HG03103 (cell line): ENCODE measurements around the gene SLX1A.
"Not testable (repeated sequence)": the region's sequence is repeated elsewhere in the genome, so short reads cannot be mapped to it uniquely, and the experiment has no call there.

Source experiments
- ATAC-seq: cut with Tn5 transposase; IDR thresholded peaks from one replicate; pipeline ENCODE4 v1.9.1; 2021; ENCODE audit warnings: low read depth; ENCODE audit not compliant: unreplicated experiment

Gene SLX1A

DNA sequence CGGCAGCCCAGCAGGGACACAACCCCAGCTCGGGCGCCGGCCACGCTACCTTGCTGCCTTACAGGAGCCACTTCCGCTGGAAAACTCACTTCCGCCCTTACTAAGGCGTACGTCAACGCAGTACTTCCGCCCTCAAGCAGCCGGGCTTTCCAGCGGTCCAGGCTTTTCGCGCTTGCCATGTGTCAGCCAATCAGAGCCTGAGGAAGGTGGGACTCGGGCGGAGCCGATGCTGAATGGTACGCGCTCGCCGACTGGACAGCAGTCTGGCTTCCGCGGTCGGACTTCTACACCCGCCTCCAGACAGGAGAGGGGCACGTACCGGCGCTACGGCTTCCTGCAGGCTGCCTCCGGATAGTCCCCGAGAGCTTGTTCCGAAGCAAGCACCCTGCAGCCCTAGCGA is at the start of gene SLX1A, which contains the start of gene BOLA2B:
TSS of gene SLX1A (plus strand) at position 261 of the 400 bp plus-strand sequence. CDS start 210 bp downstream, outside the sequence.
TSS of gene BOLA2B (minus strand) at position 52 of the 400 bp plus-strand sequence. CDS start 71 bp downstream, outside the sequence.
- ATAC-seq = peak; percentile 82

DNA sequence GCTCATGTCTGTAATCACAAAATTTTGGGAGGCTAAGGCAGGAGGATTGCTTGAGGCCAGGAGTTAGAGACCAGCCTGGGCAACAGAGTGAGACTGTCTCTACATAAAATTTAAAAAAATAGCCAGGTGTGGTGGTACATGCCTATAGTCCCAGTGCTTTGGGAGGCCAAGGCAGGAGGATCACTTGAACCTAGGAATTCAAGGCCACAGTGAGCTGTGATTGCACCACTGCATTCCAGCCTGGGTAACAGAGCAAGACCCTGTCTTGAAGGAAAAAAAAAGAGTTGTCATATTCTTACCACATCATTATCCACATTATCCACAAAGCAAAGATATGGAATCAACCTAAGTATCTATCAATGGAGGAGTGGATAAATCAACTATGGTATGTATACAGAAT is 49.7 kb upstream of the SLX1A start:
- ATAC-seq = no peak

DNA sequence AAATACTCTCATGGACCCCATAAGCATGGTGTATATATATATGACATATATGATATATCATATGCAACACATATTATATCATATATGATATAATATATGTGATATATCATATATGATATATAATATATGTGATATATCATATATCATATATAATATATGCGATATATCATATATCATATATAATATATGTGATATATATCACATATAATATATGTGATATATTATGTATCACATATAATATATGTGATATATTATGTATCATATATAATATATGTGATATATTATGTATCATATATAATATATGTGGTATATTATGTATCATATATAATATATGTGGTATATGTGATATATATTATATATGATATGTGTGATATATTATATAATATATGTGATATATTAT is 48.8 kb upstream of the SLX1A start:
- ATAC-seq = no peak

DNA sequence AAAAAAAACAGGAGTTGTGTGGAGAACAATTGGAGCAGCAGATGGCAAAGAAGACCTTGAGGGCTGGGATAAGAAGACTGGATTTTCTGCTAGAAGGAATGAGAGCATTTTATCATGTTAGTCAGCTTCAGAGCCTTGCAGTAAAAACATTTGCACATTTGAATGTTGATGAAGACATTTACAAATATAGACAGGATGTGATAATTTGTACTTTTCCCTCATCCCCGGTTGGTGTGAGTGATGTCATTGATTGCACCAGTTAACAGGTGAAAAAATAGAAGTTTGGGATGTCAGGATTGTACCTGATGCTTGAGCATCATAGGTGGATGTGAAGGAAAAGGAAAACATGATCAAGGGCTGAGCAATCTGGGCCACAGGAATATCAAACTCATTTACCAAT is 48.0 kb upstream of the SLX1A start:
- ATAC-seq = no peak

DNA sequence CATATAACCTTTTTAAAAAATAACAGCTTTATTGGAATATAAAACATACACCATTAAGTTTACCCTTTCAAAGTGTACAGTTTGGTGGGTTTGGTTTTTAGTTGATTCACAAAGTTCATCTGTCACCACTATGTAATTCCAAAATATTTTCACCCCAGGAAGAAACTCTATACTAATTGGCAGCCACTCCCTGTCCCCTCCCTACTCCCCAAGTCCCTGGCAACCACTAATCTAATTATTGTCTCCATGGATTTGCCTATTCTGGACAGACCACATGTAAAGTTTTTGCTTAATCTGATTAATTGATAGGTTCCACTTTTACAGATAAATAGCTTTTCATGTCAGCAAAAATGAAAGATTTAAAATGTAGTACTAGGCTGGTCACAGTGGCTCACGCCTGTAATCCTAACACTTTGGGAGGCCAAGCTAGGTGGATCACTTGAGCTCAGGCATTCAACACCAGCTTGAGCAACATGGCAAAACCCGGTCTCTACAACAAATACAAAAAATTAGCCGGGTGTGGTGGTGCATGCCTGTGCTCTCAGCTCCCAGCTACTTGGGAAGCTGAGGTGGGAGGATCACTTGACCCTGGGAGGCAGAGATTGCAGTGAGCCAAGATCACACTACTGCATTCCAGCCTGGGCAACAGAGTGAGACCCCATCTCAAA is 45.7 kb upstream of the SLX1A start:
- no peak for ATAC-seq

DNA sequence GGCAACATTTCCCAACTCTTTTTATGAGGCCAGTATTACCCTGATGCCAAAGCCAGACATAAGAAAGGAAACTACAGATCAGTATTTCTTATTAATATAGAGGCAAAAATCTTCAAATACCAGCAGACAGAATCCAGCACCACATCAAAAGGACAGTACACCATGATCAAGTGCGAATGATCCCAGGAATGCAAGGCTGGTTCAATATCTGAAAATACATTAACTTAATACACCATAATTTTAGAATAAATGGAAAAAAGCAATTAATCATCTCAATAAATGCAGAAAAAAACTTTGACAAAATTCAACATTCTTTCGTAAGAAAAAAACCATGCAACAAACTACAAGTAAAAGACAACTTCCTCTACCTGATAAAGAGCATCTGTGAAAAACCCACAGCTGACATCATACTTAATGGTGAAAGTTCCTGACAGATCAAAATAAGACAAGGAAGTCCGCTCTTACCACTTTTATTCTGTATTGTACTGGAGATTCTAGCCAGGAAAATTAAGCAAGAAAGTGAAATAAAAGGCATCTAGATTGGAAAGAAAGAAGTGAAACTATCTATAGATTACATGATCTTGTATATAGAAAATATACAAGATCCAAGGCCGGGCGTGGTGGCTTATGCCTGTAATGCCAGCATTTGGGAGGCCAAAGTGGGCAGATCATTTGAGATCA is 44.3 kb upstream of the SLX1A start:
- ATAC-seq = no peak

DNA sequence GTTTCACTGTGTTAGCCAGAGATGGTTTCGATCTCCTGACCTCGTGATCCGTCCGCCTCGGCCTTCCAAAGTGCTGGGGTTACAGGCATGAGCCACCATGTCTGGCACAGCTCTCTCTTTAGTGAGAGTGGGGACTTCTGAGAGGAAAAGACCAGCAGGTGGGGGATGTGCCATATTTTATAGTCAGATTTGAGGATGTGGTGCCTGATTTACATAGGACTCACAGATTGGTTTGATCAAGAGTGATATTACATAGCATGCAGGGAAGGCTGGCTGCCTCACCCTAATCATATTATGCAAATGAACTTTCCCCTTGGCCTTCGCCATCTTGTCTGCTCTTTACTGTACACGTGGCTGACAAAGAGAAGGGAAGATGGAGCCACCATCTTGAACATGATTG is 42.6 kb upstream of the SLX1A start:
- ATAC-seq = no peak

DNA sequence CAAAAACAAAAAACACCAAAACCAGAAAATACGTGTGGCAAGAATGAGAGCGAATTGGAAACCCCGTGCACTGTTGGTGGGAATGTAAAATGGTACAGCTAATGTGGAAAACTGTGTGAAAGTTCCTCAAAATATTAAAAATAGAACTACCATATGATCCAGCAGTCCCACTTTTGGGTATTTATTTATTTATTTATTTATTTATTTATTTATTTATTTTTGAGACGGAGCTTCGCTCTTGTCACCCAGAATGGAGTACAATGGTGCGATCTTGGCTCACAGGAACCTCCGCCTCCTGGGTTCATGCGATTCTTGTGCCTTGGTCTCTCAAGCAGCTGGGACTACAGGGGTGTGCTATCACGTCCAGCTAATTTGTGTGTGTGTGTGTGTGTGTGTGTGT is 41.2 kb upstream of the SLX1A start:
- ATAC-seq = no peak

DNA sequence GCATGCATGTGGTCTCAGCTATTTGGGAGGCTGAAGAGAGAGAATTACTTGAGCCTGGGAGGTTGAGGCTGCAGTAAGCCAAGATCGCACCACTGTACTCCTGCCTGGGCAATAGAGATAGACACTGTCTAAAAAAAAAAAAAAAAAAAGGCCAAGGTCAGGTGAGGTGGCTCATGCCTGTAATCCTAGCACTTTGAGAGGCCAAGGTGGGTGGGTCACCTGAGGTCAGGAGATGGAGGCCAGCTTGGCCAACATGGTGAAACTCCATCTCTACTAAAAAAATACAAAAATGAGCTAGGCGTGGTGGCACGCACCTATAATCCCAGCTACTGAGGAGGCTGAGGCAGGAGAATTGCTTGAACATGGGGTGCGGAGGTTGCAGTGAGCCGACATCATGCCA is 38.5 kb upstream of the SLX1A start:
- no peak for ATAC-seq

DNA sequence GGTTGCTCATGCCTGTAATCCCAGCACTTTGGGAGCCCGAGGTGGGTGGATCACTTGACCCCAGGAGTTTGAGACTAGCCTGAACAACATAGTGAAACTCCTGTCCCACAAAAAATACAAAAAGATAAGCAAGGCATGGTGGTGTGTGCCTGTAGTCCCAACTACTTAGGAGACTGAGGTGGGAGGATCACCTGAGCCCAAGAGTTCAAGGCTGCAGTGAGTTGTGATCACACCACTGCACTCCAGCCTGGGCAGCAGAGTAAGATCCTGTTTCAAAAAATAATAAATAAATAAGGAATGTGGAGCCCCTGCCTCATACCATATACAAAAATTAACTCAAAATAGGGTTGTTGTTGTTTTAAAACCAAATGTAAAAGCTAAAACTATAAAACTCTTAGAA is 36.5 kb upstream of the SLX1A start:
- ATAC-seq = no peak

DNA sequence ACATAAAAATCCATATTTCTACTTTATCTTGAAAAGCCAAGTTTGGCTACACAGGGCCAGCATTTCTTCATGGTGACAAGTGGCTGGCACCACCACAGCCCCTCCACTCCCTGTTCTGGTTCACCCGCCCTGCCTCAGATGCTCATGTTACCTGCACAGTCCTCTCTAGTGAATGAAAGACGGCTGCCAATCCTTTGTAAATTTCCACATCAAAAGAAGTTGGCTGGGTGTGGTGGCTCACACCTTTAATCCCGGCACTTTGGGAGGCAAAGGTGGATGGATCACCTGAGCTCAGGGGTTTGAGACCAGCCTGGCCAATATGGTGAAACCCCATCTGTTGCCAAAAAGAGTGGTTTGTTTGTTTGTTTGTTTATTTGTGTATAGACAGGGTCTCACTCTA is 30.1 kb upstream of the SLX1A start:
- no peak for ATAC-seq

DNA sequence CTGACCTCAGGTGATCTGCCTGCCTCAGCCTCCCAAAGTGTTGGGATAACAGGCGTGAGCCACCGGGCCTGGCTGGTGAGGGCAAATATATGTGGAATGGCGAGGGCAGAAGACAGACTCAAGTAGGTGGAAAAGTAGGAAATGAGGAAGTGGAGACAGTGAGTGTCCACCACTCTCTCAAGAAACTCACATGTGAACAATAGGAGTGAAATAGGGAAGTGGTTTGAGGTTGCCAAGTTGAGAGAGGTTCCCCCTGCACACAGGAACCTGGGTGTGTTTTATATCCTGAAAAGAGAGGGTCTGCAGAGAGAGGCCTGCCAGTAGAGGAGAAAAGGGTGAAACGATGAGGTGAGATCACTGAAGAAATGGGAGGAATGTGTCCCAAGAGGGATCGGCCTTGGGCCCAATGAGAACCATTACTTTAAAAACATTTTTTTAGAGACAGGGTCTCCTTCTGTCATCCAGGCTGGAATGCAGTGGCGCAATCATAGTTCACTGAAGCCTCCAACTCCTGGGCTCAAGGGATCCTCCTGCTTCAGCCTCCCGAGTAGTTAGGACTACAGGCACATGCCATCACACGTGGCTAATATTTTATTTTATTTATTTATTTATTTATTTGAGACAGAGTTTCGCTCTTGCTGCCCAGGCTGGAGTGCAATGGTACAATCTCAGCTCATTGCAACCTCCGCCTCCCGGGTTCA is 27.3 kb upstream of the SLX1A start:
- no peak for ATAC-seq

DNA sequence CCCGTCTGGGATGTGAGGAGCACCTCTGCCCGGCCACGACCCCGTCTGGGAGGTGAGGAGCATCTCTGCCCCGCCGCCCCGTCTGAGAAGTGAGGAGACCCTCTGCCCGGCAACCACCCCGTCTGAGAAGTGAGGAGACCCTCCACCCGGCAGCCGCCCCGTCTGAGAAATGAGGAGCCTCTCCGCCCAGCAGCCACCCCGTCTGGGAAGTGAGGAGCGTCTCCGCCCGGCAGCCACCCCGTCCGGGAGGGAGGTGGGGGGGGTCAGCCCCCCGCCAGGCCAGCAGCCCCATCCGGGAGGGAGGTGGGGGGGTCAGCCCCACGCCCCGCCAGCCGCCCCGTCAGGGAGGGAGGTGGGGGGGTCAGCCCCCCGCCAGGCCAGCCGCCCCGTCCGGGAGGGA is 24.9 kb upstream of the SLX1A start:
- ATAC-seq = not testable (repeated sequence)

DNA sequence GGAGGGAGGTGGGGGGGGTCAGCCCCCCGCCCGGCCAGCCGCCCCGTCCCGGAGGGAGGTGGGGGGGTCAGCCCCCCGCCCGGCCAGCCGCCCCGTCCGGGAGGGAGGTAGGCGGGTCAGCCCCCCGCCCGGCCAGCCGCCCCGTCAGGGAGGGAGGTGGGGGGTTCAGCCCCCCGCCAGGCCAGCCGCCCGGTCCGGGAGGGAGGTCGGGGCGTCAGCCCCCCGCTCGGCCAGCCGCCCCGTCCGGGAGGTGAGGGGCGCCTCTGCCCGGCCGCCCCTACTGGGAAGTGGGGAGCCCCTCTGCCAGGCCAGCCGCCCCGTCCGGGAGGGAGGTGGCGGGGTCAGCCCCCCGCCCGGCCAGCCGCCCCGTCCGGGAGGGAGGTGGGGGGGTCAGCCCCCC is 24.3 kb upstream of the SLX1A start:
- ATAC-seq = not testable (repeated sequence)

DNA sequence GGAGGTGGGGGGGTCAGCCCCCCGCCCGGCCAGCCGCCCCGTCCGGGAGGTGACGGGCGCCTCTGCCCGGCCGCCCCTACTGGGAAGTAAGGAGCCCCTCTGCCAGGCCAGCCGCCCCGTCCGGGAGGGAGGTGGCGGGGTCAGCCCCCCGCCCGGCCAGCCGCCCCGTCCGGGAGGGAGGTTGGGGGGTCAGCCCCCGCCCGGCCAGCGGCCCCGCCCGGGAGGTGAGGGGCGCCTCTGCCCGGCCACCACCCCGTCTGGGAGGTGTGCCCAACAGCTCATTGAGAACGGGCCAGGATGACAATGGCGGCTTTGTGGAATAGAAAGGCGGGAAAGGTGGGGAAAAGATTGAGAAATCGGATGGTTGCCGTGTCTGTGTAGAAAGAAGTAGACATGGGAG is 23.5 kb upstream of the SLX1A start:
- not testable (repeated sequence) for ATAC-seq

DNA sequence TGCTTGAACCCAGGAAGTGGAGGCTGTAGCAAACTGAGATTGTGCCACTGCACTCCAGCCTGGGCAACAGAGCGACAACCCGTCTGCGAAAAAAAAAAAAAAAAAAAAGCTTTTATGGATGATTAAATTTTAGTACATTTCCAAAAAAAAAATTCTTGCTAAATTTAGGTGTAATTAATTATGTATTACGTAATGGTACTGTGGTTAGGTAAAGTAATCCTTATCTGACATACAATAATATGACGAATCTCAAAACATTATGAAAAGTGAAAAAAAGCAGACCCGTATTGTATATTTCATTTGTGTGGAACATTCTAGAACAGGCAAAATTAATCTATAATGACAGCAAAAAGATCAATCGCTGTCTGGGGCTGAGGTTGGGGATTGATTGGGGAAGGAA is 20.6 kb upstream of the SLX1A start:
- ATAC-seq = no peak

DNA sequence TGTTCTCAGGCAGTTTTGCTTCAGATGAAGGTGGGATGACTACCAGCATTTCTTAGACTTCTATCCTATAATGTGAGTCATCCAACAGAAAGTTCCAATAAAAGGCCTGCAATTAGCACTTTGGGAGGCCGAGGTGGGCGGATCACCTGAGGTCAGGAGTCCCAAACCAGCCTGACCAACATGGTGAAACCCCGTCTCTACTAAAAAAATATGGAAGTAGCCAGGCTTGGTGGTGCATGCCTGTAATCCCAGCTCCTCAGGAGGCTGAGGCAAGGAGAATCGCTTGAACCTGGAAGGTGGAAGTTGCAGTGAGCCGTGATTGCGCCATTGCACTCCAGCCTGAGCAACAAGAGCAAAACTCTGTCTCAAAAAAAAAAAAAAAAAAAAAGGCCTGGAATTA is 16.8 kb upstream of the SLX1A start:
- not testable (repeated sequence) for ATAC-seq

DNA sequence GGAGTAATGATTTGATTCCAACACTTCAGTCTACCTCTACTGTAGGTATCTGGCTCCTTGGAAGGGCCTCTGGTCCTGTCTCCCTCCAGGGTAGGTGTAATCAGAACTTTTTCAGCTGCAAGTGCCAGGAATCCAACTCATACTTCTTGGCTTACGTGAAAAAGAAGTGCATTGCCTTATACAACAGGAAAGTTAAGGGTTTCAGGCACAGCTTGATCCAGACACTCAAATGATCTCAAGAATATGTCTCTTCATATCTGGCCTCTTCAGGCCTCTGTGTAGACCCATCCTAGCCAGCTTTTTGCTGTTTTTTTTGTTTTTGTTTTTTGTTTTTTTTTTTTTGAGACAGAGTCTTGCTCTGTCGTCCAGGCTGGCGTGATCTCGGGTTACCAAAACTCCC is 14.5 kb upstream of the SLX1A start:
- no peak for ATAC-seq

DNA sequence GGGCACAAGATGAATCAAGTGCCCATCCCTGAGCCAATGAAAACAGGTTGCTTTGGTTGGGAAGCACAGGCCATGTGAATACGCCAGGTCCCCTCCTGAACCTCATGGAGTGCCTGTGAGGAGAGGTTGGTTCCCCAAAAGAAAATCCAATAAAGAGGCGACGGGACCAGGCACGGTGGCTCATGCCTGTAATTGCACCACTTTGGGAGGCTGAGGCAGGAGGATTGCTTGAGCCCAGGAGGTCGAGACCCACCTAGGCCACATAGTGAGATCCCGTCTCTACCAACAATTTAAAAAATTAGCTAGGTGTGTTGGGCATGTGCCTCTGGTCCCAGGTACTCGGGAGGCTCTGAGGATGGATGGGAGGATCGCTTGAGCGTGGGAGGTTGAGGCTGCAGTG is 13.7 kb upstream of the SLX1A start:
- no peak for ATAC-seq

DNA sequence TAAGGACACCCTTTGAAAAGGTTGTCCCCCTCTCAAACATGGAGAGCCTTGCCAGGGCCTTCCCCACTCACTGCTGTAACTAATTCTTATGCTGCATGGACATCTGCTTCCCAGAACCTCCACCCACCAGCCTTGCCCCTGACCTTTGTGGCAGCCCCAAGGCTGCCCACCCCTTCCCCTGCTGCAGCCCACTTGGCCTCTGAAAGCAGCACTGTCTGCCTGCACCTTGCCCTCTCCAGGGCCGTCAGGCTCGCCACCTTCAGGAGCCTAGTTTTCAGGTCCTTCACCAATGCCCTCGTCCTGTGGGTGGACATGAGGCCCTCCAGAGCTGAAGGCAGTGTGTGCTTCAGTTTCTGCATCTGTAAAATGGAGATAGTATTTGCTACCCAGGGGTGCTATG is 12.9 kb upstream of the SLX1A start:
- no peak for ATAC-seq

DNA sequence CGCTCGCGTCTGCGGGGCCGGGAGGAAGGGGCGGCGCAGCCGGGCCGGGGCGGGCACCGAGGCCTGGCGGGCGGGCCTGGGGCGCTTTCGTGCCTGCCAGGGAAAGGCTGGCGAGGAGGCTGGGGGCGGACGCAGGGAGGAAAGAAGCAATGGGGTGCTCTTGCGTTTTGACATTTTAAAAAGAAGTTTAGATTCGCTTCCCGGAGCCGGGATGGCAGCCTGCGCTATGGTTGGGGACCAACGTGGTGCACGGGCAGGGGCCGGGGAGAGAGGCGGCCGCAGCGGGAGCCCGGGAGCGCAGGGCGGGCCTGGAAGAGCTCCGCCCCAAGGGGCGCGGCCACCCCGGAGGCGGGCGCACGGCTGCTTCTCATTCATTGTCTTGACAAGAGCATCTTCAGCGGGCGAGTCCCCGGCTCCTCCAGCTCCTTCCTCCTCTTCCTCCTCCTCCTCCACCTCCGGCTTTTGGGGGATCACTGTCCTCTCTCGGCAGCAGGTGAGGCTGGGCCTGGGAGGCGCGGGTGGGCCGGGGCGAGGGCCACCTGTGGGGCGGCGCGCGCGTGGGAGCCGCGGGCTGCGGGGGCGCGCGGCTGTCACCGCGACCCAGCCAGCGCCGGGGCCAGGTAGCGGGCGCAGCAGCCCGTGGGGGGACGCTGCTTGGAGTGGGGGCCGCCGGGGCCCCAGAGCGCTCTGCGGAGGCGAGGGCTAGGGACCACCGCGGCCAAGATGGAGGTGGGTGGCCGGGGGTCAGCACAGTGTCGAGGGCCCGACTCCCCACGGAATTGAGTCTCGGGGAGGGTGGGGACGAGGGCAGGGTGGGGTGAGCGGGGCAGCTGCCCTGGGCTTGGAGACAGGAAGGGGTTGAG is 10.2 kb upstream of the SLX1A start, which contains the start of gene CORO1A:
TSS of gene CORO1A (plus strand) at position 370 of the 863 bp plus-strand sequence. CDS start 1,608 bp downstream, outside the sequence.
- no peak for ATAC-seq
